HL-60/S4 treated with retinoic acid at 250 ng/mL for 4 days and 3 days (cell line): ENCODE data around the gene SFN.
"Not testable (repeated sequence)": the region's sequence is repeated elsewhere in the genome, so short reads cannot be mapped to it uniquely, and the experiment has no call there.

Experiments used
- in situ Hi-C: fragments of 300-500 bp; cut with MboI; formaldehyde crosslinking; loops from 2 replicates; pipeline ENCODE4 v1.7.0; 2022; ENCODE audit warnings: low sequenced_read_pairs

The SFN gene

GRCh38 chr1:26862781-26863684 is at the start of gene SFN:
TSS of gene SFN (plus strand) at chr1:26863149. CDS start at chr1:26863213, 64 bp downstream.
- in situ Hi-C loops: no loop called here

GRCh38 chr1:26814377-26814776 is 48.6 kb upstream of the SFN start:
- in situ Hi-C loops: no loop called here

GRCh38 chr1:26814893-26815292 is 48.1 kb upstream of the SFN start:
- in situ Hi-C loops: no loop called here

- in situ Hi-C loops: no loop called here
Observed at GRCh38 chr1:26820784-26821269, 42.1 kb upstream of the SFN start.

- in situ Hi-C loops: no loop called here
Observed at GRCh38 chr1:26822737-26823395, 40.1 kb upstream of the SFN start.

- in situ Hi-C loops: no loop called here
Observed at GRCh38 chr1:26824731-26825130, 38.2 kb upstream of the SFN start.

- in situ Hi-C loops: no loop called here
Observed at GRCh38 chr1:26826261-26827105, 36.5 kb upstream of the SFN start, which contains the start of gene ZDHHC18. TSS of gene ZDHHC18 (plus strand) at chr1:26826688. CDS start at chr1:26826805, 117 bp downstream.

GRCh38 chr1:26827106-26827604 is 35.8 kb upstream of the SFN start:
- in situ Hi-C loops: no loop called here

- in situ Hi-C loops: no loop called here
Observed at GRCh38 chr1:26827663-26828062, 35.3 kb upstream of the SFN start.

- in situ Hi-C loops: no loop called here
Observed at GRCh38 chr1:26828411-26828991, 34.4 kb upstream of the SFN start.

- in situ Hi-C loops: no loop called here
Observed at GRCh38 chr1:26829184-26829911, 33.6 kb upstream of the SFN start.

- in situ Hi-C loops: no loop called here
Observed at GRCh38 chr1:26831059-26831458, 31.9 kb upstream of the SFN start.

GRCh38 chr1:26831546-26832248 is 31.3 kb upstream of the SFN start:
- in situ Hi-C loops: no loop called here

GRCh38 chr1:26832249-26832960 is 30.5 kb upstream of the SFN start:
- in situ Hi-C loops: no loop called here

GRCh38 chr1:26833432-26834405 is 29.2 kb upstream of the SFN start:
- in situ Hi-C loops: no loop called here

- in situ Hi-C loops: not testable (repeated sequence)
Observed at GRCh38 chr1:26837665-26838064, 25.3 kb upstream of the SFN start.
